Ovary (tissue), 9 donors: ENCODE data around the gene OPCML. TPM values are rescaled to one million over a fixed set of nuclear protein-coding genes. Genes with fewer than 3 reads are reported as not detected.

Source experiments
- DNase-seq, 5 donors: peaks; one replicate each; pipeline ENCODE4 v3.0.0-alpha.2; 2019 to 2020
- H3K27ac ChIP-seq, 2 donors: fragments of 200-600 bp; one replicate each; pipeline versions ENCODE4 v1.5.1 to v1.8.0; 2019 to 2022
- H3K27me3 ChIP-seq: fragments of 200-600 bp; one replicate; pipeline ENCODE4 v1.8.0; 2022
- H3K36me3 ChIP-seq: fragments of 200-600 bp; sonication (generic); one replicate; pipeline ENCODE4 v1.5.1; 2019
- H3K4me1 ChIP-seq: one replicate; pipeline ENCODE4 v1.8.1; 2013; ENCODE audit warnings: mild to moderate bottlenecking, moderate library complexity; ENCODE audit not compliant: insufficient read depth
- H3K4me3 ChIP-seq: fragments of 200-600 bp; sonication (generic); one replicate; pipeline ENCODE4 v1.5.1; 2017
- H3K9me3 ChIP-seq, 2 donors: fragments of 200-600 bp in 1 of 2; sonication (generic) in 1 of 2; one replicate each; pipeline versions ENCODE4 v1.5.1 to v1.8.1; 2013 to 2019; ENCODE audit warnings: mild to moderate bottlenecking in 1 of 2, moderate library complexity in 1 of 2
- CTCF ChIP-seq, 3 donors: fragments of 450-650 bp in 2 of 3; fragments of 200-600 bp in 1 of 3; IDR thresholded peaks; one replicate each; pipeline versions ENCODE4 v1.5.1 to v1.8.0; 2016 to 2022; ENCODE audit warnings: antibody characterized with exemption in 3 of 3, mild to moderate bottlenecking in 1 of 3
- EP300 ChIP-seq: sonication (generic); formaldehyde crosslinking; IDR thresholded peaks from one replicate; pipeline ENCODE4 v1.6.1; 2017; ENCODE audit warnings: antibody characterized with exemption
- POLR2A ChIP-seq: fragments of 450-650 bp; IDR thresholded peaks from one replicate; pipeline ENCODE4 v1.6.1; 2017; ENCODE audit warnings: antibody characterized with exemption, mild to moderate bottlenecking, moderate library complexity
- WGBS, 3 donors: extraction: QIAGEN DNeasy Blood & Tissue Kit in 1 of 3; methylation state at CpG; one replicate each; pipeline versions ENCODE4 v1.1.5 to v1.1.7; 2013 to 2017; 5-methylcytosine and 5-hydroxymethylcytosine counted together
- intact Hi-C, 4 donors: fragments of 100-400 bp; cut with DNase I; formaldehyde crosslinking; loops; one replicate each; pipeline versions ENCODE4 v1.11.0 to v1.15.1; 2022 to 2023
- polyA plus RNA-seq, 2 donors: library from polyadenylated mRNA; stranded (reverse); fragments of 200-250 nt in 1 of 2; fragments of 350-450 nt in 1 of 2; fragmentation: Illumina TruSeq in 1 of 2; extraction: RNeasy Lipid Tissue Mini Kit (QIAGEN cat#74804) in 1 of 2; gene quantifications; one replicate each; pipeline ENCODE4 v1.2.3, GENCODE V29; 2013 to 2014
- total RNA-seq, 7 donors: library from RNA; depleted of rRNA in 2 of 7; stranded (reverse); fragments of >200 nt in 2 of 7; fragmentation: NEBNext Ultra II Directional in 3 of 7; extraction: Animal tissue kit (Norgen Biotek cat#: 25700) in 3 of 7; gene quantifications; one replicate each; pipeline versions ENCODE4 v1.1.0 to v1.2.4, GENCODE V29; 2016 to 2023
- donor health status: DM: no; HTN: no; CAD: no; lungs with moderate emphysema.
- donor health status: DM: no; HTN: no; CAD: no.
- donor health status: Bipolar disorder and iron deficiency.
- donor health status: DM: yes; HTN: yes; CAD: no.
- donor health status: DM: no; HTN: no; CAD: no.
- donor health status: DM: yes; HTN: yes; CAD: no.

The OPCML gene
- total and polyA plus RNA-seq, 9 donors = under 0.01 to 2.8 (median 0.32) TPM; not detected in 2

GRCh38 chr11:133234883-133235282 lies 297.4 kb downstream of the OPCML start:
- DNase-seq = no peak
- Histone ChIP-seq H3K4me1 (no peaks in the 10 kb centered on the region), H3K27ac (no peak overlapping the region), H3K9me3 (no peaks in the 10 kb centered on the region), H3K4me3 (no peak overlapping the region), H3K36me3 (no peaks in the 10 kb centered on the region), H3K27me3 (no peaks in the 10 kb centered on the region)
- intact Hi-C loops = no loop called here
- WGBS, 3 donors = 26 to 28% (median 27%) methylated on average over 9 of the region's 9 CpGs
- TF ChIP-seq CTCF (IDR thresholded peaks at IDR 0.05) (no peak), POLR2A (no peak), EP300 (no peak)

GRCh38 chr11:133232665-133233064 lies 299.6 kb downstream of the OPCML start:
- TF ChIP-seq CTCF (IDR thresholded peaks at IDR 0.05) (no peak), EP300 (no peak), POLR2A (no peak)

GRCh38 chr11:133230431-133230830 lies 301.9 kb downstream of the OPCML start:
- DNase-seq = no peak
- H3K9me3 ChIP-seq = no peaks in the 10 kb centered on the region
- no peaks in the 10 kb centered on the region for H3K4me1 ChIP-seq
- 60 to 64% (median 62%) methylated on average over 5 of the region's 5 CpGs for WGBS, 3 donors
- intact Hi-C loops = no loop called here
- H3K36me3 ChIP-seq = no peaks in the 10 kb centered on the region
- no peak overlapping the region for H3K27ac ChIP-seq
- H3K4me3 ChIP-seq = no peak overlapping the region
- no peak for TF ChIP-seq POLR2A
- TF ChIP-seq CTCF (IDR thresholded peaks at IDR 0.05) = no peak
- no peak for TF ChIP-seq EP300
- H3K27me3 ChIP-seq = no peaks in the 10 kb centered on the region

More at GRCh38 chr11:133232665-133233064, 299.6 kb downstream of the OPCML start:
- Histone ChIP-seq H3K36me3 (no peaks in the 10 kb centered on the region), H3K4me3 (no peak overlapping the region), H3K27me3 (no peaks in the 10 kb centered on the region), H3K9me3 (no peaks in the 10 kb centered on the region), H3K4me1 (no peaks in the 10 kb centered on the region), H3K27ac (no peak overlapping the region)
- intact Hi-C loops = no loop called here
- 51 to 70% (median 55%) methylated on average over 2 of the region's 2 CpGs for WGBS, 3 donors
- DNase-seq = no peak

GRCh38 chr11:133228471-133229329 lies 303.6 kb downstream of the OPCML start:
- H3K4me3 ChIP-seq = no peak overlapping the region
- no peaks in the 10 kb centered on the region for H3K27me3 ChIP-seq
- no peak for DNase-seq
- intact Hi-C loops = no loop called here
- H3K27ac ChIP-seq = no peak overlapping the region
- no peaks in the 10 kb centered on the region for H3K4me1 ChIP-seq
- H3K9me3 ChIP-seq = no peaks in the 10 kb centered on the region
- no peak for TF ChIP-seq EP300
- TF ChIP-seq POLR2A = no peak
- no peak for TF ChIP-seq CTCF (IDR thresholded peaks at IDR 0.05)
- WGBS, 3 donors = 9 to 13% (median 9%) methylated on average over 26 of the region's 26 CpGs
- H3K36me3 ChIP-seq = no peaks in the 10 kb centered on the region
